ACC112 (cell line): Measurements from ENCODE around the gene TBXAS1.

Source experiments
- H2AFZ ChIP-seq: fragments of 200-600 bp; sonication (generic); one replicate; pipeline ENCODE4 v1.6.0; 2017; ENCODE audit warnings: antibody characterized with exemption, low read length; ENCODE audit not compliant: unreplicated experiment
- H3K27ac ChIP-seq: fragments of 200-600 bp; sonication (generic); 2 replicates; pipeline ENCODE4 v1.5.1; 2014; ENCODE audit warnings: low read depth, mild to moderate bottlenecking, antibody characterized with exemption, low read length, moderate library complexity
- H3K27me3 ChIP-seq: fragments of 200-600 bp; sonication (generic); 2 replicates; pipeline ENCODE4 v1.6.1; 2014; ENCODE audit warnings: mild to moderate bottlenecking, antibody characterized with exemption, low read length, moderate library complexity, mixed read lengths; ENCODE audit not compliant: insufficient read depth
- H3K36me3 ChIP-seq: fragments of 200-600 bp; sonication (generic); 2 replicates; pipeline ENCODE4 v1.6.1; 2016; ENCODE audit warnings: mild to moderate bottlenecking, antibody characterized with exemption, low read length, moderate library complexity, mixed read lengths; ENCODE audit not compliant: insufficient read depth
- H3K4me1 ChIP-seq: fragments of 200-600 bp; sonication (generic); one replicate; pipeline ENCODE4 v1.6.1; 2016; ENCODE audit warnings: low read length, mixed read lengths; ENCODE audit not compliant: insufficient read depth, unreplicated experiment, control insufficient read depth
- H3K4me3 ChIP-seq: fragments of 200-600 bp; sonication (generic); 2 replicates; pipeline ENCODE4 v1.5.1; 2014; ENCODE audit warnings: mild to moderate bottlenecking, low read depth, low read length
- H3K79me2 ChIP-seq: fragments of 200-600 bp; sonication (generic); one replicate; pipeline ENCODE4 v1.6.0; 2016; ENCODE audit warnings: low read length; ENCODE audit not compliant: control insufficient read depth, unreplicated experiment, insufficient read depth

TBXAS1 gene

GRCh38 chr7:139991269-139991666, 162.2 kb downstream of the TBXAS1 start:
- Histone ChIP-seq H3K4me3 (no peak overlapping the region), H3K79me2 (no peaks in the 10 kb centered on the region), H3K36me3 (no peaks in the 10 kb centered on the region), H3K27ac (no peak overlapping the region), H3K4me1 (peaks cover 12% of the 10 kb centered on the region), H2AFZ (no peak overlapping the region), H3K27me3 (no peaks in the 10 kb centered on the region)

- Histone ChIP-seq H3K36me3 (no peaks in the 10 kb centered on the region), H2AFZ (no peak overlapping the region), H3K27me3 (no peaks in the 10 kb centered on the region), H3K4me1 (peaks cover 12% of the 10 kb centered on the region), H3K27ac (no peak overlapping the region), H3K4me3 (no peak overlapping the region), H3K79me2 (no peaks in the 10 kb centered on the region)
Measured at GRCh38 chr7:139991911-139992310, 162.8 kb downstream of the TBXAS1 start.

- Histone ChIP-seq H3K79me2 (no peaks in the 10 kb centered on the region), H3K4me3 (no peak overlapping the region), H3K4me1 (peaks cover 12% of the 10 kb centered on the region), H3K36me3 (no peaks in the 10 kb centered on the region), H2AFZ (no peak overlapping the region), H3K27ac (no peak overlapping the region), H3K27me3 (no peaks in the 10 kb centered on the region)
Measured at GRCh38 chr7:139992353-139993044, 163.4 kb downstream of the TBXAS1 start.

GRCh38 chr7:139993169-139993568, 164.1 kb downstream of the TBXAS1 start:
- Histone ChIP-seq H3K27me3 (no peaks in the 10 kb centered on the region), H3K36me3 (no peaks in the 10 kb centered on the region), H3K4me3 (no peak overlapping the region), H3K27ac (no peak overlapping the region), H2AFZ (no peak overlapping the region), H3K4me1 (peaks cover 12% of the 10 kb centered on the region), H3K79me2 (no peaks in the 10 kb centered on the region)

GRCh38 chr7:139993592-139993991, 164.5 kb downstream of the TBXAS1 start:
- no peak overlapping the region for H2AFZ ChIP-seq
- H3K4me1 ChIP-seq, result peaks cover 12% of the 10 kb centered on the region
- H3K4me3 ChIP-seq, result no peak overlapping the region
- H3K27ac ChIP-seq, result no peak overlapping the region
- H3K27me3 ChIP-seq, result no peaks in the 10 kb centered on the region
- no peaks in the 10 kb centered on the region for H3K36me3 ChIP-seq
- no peaks in the 10 kb centered on the region for H3K79me2 ChIP-seq

GRCh38 chr7:139994356-139994755, 165.3 kb downstream of the TBXAS1 start:
- Histone ChIP-seq H3K79me2 (no peaks in the 10 kb centered on the region), H3K4me3 (no peak overlapping the region)

GRCh38 chr7:139995017-139995915, 166.2 kb downstream of the TBXAS1 start:
- Histone ChIP-seq H3K36me3 (no peaks in the 10 kb centered on the region), H3K4me1 (peaks cover 12% of the 10 kb centered on the region), H3K27me3 (no peaks in the 10 kb centered on the region), H3K4me3 (no peak overlapping the region), H2AFZ (no peak overlapping the region), H3K27ac (no peak overlapping the region), H3K79me2 (no peaks in the 10 kb centered on the region)

More at GRCh38 chr7:139994356-139994755, 165.3 kb downstream of the TBXAS1 start:
- H3K4me1 ChIP-seq, result peaks cover 12% of the 10 kb centered on the region
- no peak overlapping the region for H2AFZ ChIP-seq
- H3K27ac ChIP-seq, result no peak overlapping the region
- H3K27me3 ChIP-seq, result no peaks in the 10 kb centered on the region
- H3K36me3 ChIP-seq, result no peaks in the 10 kb centered on the region

- H3K27me3 ChIP-seq, result no peaks in the 10 kb centered on the region
- no peaks in the 10 kb centered on the region for H3K36me3 ChIP-seq
- H3K27ac ChIP-seq, result no peak overlapping the region
- peaks cover 8% of the 10 kb centered on the region for H3K4me1 ChIP-seq
- no peak overlapping the region for H3K4me3 ChIP-seq
- no peak overlapping the region for H2AFZ ChIP-seq
- no peaks in the 10 kb centered on the region for H3K79me2 ChIP-seq
Measured at GRCh38 chr7:139998572-139998971, 169.5 kb downstream of the TBXAS1 start.

- no peaks in the 10 kb centered on the region for H3K27me3 ChIP-seq
- H3K4me1 ChIP-seq, result peaks cover 8% of the 10 kb centered on the region
- H3K4me3 ChIP-seq, result no peak overlapping the region
- no peak overlapping the region for H3K27ac ChIP-seq
- H3K36me3 ChIP-seq, result no peaks in the 10 kb centered on the region
- H3K79me2 ChIP-seq, result no peaks in the 10 kb centered on the region
- no peak overlapping the region for H2AFZ ChIP-seq
Measured at GRCh38 chr7:139999516-139999915, 170.5 kb downstream of the TBXAS1 start.

- H3K4me1 ChIP-seq, result peaks cover under 1% of the 10 kb centered on the region
- no peak overlapping the region for H3K4me3 ChIP-seq
- no peaks in the 10 kb centered on the region for H3K27me3 ChIP-seq
- no peak overlapping the region for H2AFZ ChIP-seq
- H3K79me2 ChIP-seq, result no peaks in the 10 kb centered on the region
- H3K36me3 ChIP-seq, result no peaks in the 10 kb centered on the region
- H3K27ac ChIP-seq, result no peak overlapping the region
Measured at GRCh38 chr7:140000666-140001268, 171.7 kb downstream of the TBXAS1 start.
